Endothelial cell (in vitro differentiated cells): ENCODE measurements around the gene ETV4. TPM values are rescaled to one million over a fixed set of nuclear protein-coding genes. Genes with fewer than 3 reads are reported as not detected.

ENCODE experiments used
- DNase-seq: peaks from one replicate; pipeline ENCODE4 v3.0.0; 2021; ENCODE audit warnings: low spot score
- H3K27ac Mint-ChIP-seq: one replicate; pipeline ENCODE4 v1.8.0; 2021; ENCODE audit warnings: mixed read lengths, inconsistent platforms; ENCODE audit not compliant: unreplicated experiment
- H3K27me3 Mint-ChIP-seq: one replicate; pipeline ENCODE4 v1.8.0; 2021; ENCODE audit warnings: mild to moderate bottlenecking, moderate library complexity, mixed read lengths, inconsistent platforms; ENCODE audit not compliant: unreplicated experiment
- H3K36me3 Mint-ChIP-seq: one replicate; pipeline ENCODE4 v1.8.0; 2021; ENCODE audit warnings: mild to moderate bottlenecking, low read depth, mixed read lengths, inconsistent platforms; ENCODE audit not compliant: unreplicated experiment
- H3K4me1 Mint-ChIP-seq: one replicate; pipeline ENCODE4 v1.8.0; 2021; ENCODE audit warnings: mild to moderate bottlenecking, mixed read lengths, inconsistent platforms; ENCODE audit not compliant: unreplicated experiment
- H3K4me3 Mint-ChIP-seq: one replicate; pipeline ENCODE4 v1.8.0; 2021; ENCODE audit warnings: mild to moderate bottlenecking, mixed read lengths, inconsistent platforms; ENCODE audit not compliant: unreplicated experiment
- H3K9me3 Mint-ChIP-seq: one replicate; pipeline ENCODE4 v1.8.0; 2021; ENCODE audit warnings: mixed read lengths, inconsistent platforms; ENCODE audit not compliant: unreplicated experiment
- total RNA-seq: library from RNA; stranded (reverse); fragmentation: NEBNext Ultra II Directional; extraction: Animal tissue kit (Norgen Biotek cat#: 25700); gene quantifications from one replicate; pipeline ENCODE4 v1.2.1, GENCODE V29; 2021; ENCODE audit not compliant: unreplicated experiment
- TF ChIP-seq, protein P1 (sequence below): fragments of 200-600 bp; sonication (generic); IDR thresholded peaks from one replicate; pipeline ENCODE4 v1.5.0; 2021; ENCODE audit warnings: antibody characterized with exemption; ENCODE audit not compliant: unreplicated experiment

Gene ETV4
- total RNA-seq, 1 donor from 2014 or later = 37.1 TPM

DNA sequence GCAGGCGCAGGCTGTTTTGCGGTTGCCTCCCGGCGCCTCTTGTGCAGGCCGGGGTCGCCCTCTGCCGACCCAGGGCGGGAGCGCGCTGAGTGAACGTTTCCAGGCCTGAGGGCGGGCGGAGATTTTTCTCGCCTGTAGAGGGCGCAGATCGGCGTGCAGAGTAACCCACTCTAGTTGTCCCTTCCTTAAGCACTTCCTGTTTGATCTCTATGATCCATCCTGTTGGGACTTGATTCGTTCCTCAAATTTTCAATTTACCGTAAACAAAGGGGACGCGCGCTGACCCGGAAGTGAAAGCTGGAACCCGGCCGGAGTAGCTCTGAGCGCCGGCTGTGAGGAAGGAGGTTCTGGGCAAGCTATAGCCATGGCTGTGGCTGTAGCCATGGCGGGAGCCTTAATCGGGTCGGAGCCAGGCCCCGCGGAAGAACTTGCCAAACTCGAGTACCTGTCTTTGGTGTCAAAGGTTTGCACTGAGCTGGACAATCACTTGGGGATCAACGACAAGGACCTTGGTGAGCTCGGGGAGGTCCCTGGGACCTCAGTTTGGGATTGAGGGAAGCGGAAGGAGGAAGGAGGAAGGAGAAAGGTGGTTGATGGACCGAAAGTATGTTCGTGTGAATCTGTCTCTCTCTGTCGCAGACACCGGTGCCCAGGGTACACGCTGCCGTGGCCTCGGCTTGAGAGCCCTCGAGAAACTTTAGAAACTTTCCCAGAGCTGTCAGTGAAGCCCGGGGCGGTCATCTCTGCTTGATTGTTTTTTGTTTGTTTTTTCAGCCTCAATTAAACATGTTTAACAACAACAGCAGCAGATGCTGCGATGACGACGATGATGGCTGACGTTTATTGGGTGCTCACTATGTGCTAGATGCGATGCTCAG is 62.2 kb downstream of the ETV4 start, which contains the start of gene DHX8:
Gene DHX8, plus strand, starts transcription at position 302 of the 878 bp plus-strand sequence. Its CDS starts 63 bp downstream, at position 365.
- TF ChIP-seq, protein P1, sequence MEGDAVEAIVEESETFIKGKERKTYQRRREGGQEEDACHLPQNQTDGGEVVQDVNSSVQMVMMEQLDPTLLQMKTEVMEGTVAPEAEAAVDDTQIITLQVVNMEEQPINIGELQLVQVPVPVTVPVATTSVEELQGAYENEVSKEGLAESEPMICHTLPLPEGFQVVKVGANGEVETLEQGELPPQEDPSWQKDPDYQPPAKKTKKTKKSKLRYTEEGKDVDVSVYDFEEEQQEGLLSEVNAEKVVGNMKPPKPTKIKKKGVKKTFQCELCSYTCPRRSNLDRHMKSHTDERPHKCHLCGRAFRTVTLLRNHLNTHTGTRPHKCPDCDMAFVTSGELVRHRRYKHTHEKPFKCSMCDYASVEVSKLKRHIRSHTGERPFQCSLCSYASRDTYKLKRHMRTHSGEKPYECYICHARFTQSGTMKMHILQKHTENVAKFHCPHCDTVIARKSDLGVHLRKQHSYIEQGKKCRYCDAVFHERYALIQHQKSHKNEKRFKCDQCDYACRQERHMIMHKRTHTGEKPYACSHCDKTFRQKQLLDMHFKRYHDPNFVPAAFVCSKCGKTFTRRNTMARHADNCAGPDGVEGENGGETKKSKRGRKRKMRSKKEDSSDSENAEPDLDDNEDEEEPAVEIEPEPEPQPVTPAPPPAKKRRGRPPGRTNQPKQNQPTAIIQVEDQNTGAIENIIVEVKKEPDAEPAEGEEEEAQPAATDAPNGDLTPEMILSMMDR = peak; percentile 100
- no peaks in the 10 kb centered on the region for H3K9me3 Mint-ChIP-seq
- DNase-seq = peak; percentile 99
- H3K4me3 Mint-ChIP-seq = peak within 1 kb of the TSS; percentile 100
- peaks cover 29% of the 10 kb centered on the region for H3K4me1 Mint-ChIP-seq
- H3K36me3 Mint-ChIP-seq = no peaks in the 10 kb centered on the region
- H3K27me3 Mint-ChIP-seq = peaks cover 4% of the 10 kb centered on the region
- H3K27ac Mint-ChIP-seq = peak within 1 kb of the TSS; percentile 98

DNA sequence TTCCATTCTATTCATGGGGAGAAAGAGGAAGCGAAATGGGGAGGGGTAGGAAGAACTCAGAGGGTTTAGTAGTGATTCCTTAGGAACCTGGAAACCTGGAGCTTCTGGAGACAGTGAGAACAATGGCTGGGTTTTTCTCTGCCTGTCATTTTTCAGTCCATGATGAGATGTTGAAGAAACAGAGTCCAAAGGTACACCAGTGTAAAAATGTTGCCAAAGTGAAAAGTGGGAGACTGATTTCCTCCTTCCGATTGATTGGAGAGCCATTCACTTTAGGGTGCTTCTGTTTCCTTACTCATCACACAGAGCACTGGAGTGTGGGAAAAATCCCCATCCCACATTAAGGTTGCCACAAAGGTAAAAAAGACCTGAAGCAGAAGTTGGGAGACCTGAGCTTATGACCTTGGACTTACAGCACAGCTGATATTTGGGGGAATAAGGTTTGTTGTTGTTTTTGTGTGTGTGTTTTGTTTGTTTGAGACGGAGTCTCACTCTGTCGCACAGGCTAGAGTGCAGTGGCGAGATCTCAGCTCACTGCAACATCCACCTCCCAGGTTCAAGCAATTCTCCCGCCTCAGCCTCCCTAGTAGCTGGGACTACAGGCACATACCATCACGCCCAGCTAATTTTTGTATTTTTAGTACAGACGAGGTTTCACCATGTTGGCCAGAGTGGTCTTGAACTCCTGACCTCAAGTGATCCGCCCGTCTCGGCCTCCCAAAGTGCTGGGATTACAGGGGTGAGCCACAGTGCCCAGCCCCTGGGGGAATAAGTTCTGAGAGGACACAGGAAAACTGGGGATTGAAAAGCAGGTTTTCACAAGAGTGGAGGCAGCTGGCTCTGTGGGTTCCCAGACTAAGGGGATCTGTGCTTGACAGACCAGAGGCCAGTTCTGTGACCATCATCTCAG is 63.8 kb downstream of the ETV4 start:
- Mint-ChIP-seq H3K4me1 (peaks cover 29% of the 10 kb centered on the region), H3K27ac (peak overlapping the region; percentile 70), H3K4me3 (no peak overlapping the region)

DNA sequence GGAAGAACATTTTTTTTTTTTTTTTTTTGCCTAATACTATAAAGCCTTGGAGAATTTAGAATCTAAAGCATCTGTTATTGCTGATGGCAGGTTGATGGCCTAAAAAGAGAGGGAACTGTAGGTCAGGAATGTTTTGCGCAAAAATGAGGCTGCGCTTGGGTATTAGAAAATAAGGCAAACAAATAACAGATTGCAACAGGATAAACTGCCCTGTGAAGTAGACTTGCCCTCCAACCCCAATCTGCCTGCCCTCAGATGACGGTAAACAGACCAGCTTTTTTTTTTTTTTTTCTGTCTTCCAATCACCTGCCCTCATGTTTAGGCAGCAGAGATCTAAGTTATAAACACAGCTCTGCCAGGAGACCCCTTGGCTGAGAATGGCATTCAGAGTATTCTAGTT is 66.2 kb downstream of the ETV4 start:
- Mint-ChIP-seq H3K4me3 (no peak overlapping the region), H3K27me3 (peaks cover 7% of the 10 kb centered on the region), H3K36me3 (no peaks in the 10 kb centered on the region), H3K4me1 (peaks cover 24% of the 10 kb centered on the region), H3K9me3 (no peaks in the 10 kb centered on the region), H3K27ac (no peak overlapping the region)
- TF ChIP-seq, protein P1 = no peak
- no peak for DNase-seq

More for the DNA sequence above, 63.8 kb downstream of the ETV4 start:
- Mint-ChIP-seq H3K27me3 (peaks cover 4% of the 10 kb centered on the region), H3K9me3 (no peaks in the 10 kb centered on the region), H3K36me3 (no peaks in the 10 kb centered on the region)
- no peak for DNase-seq
- TF ChIP-seq, protein P1 = no peak

Other genes starting within 250 kb of the ETV4 start
- gene ARL4D, start 147.3 kb downstream of the ETV4 start, total RNA-seq = 35.7 TPM
- gene DHX8, start 62.4 kb downstream of the ETV4 start, total RNA-seq = 54.1 TPM
- gene MEOX1, start 115.6 kb upstream of the ETV4 start, total RNA-seq = 0.10 TPM
- gene SOST, start 212.5 kb upstream of the ETV4 start, total RNA-seq = 29.6 TPM
- gene DUSP3, start 232.6 kb upstream of the ETV4 start, total RNA-seq = 41.4 TPM
- gene CFAP97D1, start 234.1 kb upstream of the ETV4 start, total RNA-seq = 0.10 TPM